Right lung (tissue), 5 donors: ENCODE results near the gene DMXL1. TPM values are rescaled to one million over a fixed set of nuclear protein-coding genes. Genes with fewer than 3 reads are reported as not detected.

Experiments used
- DNase-seq, 2 donors: peaks; one replicate each; pipeline ENCODE4 v3.0.0-alpha.2; 2013
- polyA plus RNA-seq, 5 donors: library from polyadenylated mRNA; unstranded; fragments of 120-200 nt; gene quantifications; one replicate each; pipeline versions ENCODE4 v1.2.1 to v1.2.3, GENCODE V29; 2013; ENCODE audit warnings: inconsistent platforms in 1 of 5, low replicate concordance in 1 of 5; ENCODE audit not compliant: insufficient read length in 5 of 5, insufficient read depth in 1 of 5

The DMXL1 gene
- polyA plus RNA-seq, 5 donors: 33.2 to 44.1 (median 40.8) TPM

DNA sequence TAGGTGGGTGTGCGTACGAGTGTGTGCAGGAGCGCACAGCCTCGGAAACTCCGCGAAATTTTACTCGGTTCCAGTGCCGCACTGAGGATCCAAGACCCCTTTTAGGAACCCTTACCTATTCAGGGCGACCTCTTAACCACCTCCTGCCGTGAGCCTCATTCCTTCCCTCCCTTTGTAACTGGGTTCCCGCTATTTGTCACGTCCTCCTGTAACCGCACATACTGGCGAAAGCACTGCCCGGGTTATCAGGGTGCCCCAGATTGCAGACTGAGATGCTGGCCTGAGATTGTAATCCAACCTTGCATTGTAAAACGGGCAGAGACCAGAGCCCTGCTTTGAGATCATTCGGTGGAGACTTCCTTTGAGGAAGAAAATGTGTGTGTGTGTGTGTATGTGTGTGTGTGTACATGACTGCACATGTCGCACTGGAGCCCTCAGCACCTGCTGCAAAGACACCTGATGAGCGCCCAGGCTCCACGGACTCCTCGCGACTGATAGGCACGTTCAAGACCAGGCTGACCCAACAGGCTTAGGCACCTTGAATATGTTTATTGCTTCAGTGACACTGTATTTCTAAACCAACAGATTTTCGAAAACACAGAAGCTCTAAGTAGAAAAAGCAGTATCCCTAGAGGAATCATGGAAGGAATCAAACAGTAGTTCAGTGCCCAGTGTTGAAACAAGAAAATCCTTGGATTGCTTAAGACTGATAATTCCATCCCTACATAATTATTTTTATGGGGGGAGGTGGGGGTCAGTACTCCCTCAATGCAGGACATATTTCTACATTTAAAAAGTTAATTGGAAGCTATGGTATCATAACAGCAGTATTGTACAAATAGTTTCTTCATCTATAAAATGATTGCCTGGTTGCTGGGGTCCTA, 198.4 kb downstream of the DMXL1 start:
- DNase-seq: peak in 1 of 2 donors; percentile 40

DNA sequence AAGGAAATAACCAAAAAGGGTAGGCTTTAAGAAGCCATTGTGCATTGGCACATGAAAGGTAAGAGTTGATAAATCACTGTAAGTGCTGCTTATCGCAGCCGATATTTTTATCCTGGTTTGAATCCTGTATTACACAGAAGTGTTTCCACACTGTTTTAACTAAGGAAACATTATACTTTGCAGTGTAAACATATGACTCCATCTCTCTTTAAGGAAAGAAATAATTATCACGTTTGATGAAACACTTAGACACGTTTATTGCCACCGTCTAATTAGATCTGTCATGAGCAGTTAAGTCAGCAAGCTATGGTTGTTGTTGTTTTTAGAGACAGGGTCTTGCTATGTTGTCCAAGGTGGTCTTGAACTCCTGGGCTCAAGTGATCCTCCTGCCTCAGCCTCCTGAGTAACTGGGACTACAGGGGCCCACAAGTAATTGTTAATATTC, 199.3 kb downstream of the DMXL1 start:
- no peak for DNase-seq

- no peak for DNase-seq
Observed at GRCh38 chr5:119270960-119271757, 200.3 kb downstream of the DMXL1 start.

DNA sequence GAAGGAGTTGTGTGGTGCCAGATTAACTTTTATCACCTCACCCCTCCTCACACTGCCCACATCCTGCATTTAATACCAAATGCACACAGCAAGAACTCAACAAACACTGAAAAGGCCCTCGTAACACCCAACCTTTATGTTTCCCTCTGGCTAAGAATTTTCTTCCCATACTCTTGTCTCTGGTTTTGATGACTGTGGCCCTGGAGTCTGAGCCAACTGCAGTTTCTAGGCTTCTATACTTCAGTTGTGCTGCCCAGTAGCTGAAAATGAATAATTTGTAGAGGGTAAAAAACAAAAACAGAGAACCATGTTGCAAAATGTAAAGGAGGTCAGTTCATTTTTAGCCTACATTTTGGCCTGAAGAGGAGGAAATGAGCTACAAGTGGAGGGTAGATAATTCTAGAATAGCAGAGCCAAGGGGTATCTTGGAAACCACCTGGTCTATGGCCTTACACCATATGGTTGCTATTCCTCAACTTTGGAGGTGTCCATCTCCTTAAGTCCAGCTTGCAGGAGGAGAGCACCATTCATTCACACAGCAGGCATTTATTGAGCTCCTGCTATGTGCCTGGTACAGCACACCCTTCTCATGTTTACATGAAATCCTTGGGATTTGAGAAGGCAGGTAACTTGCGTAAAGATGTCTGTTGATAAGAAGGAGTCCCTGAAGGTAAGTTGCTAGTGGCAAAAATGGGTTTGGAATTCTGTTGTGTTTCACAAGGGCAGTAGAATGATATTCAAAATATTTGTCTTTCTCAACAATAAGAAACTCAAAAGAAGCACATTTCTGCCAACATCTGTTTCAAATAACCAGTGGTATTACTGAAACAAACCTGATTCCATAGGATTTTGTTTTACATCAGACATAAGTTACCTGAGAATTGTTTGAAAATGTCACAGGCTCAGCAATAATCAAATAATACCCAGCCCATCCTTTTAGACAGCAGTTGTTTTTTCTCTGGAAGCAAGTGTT, 201.2 kb downstream of the DMXL1 start:
- no peak for DNase-seq

GRCh38 chr5:119273391-119273839, 202.5 kb downstream of the DMXL1 start:
- DNase-seq: no peak

- DNase-seq: no peak
Observed at GRCh38 chr5:119274030-119274766, 203.3 kb downstream of the DMXL1 start.

DNA sequence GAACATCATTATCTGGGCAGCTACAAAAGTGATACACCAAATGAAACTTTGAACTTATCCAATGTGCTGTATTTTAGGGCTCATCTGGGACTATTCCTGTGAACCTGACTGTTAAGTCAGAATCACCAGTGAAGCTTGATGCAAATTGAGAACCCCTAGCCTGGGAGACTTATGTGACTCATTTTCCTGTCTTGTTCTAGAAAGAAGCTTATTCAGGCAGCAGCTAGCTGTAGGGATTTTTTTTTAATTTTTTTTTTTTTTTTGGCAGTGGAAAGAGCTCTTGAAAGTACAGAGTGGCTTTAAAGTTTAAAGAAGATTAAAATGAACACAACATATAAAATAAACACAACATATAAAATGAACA, 203.9 kb downstream of the DMXL1 start:
- DNase-seq: no peak

- DNase-seq: no peak
Observed at GRCh38 chr5:119275146-119275545, 204.3 kb downstream of the DMXL1 start.

DNA sequence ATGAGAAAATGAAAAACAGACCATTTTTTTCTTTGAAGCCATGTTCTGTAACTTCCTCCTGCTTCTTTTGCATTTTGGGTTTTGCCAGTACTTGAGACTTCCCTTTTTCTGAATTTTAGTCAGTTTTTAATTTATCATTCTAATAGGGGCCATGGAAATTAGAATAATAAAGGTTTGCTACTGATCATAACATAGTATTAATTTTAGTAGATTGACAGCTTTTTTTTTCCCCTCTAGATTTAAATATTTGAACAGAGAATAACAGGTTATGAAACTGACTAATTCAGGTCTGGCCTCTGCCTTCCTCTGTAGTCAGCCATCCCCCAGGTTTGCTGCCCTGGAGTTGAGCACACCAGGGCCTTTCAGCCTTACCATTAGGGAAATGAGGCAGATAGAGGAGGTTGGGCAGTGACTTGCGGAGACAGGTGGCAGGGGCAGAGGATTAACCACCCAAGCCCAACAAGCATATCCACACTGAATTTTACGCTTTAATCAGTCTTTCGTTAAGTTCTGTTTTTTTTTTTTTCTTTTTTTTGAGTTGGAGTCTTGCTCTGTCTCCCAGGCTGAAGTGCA, 204.8 kb downstream of the DMXL1 start:
- DNase-seq: no peak

- no peak for DNase-seq
Observed at GRCh38 chr5:119276978-119277377, 206.1 kb downstream of the DMXL1 start.

GRCh38 chr5:119279093-119279492, 208.2 kb downstream of the DMXL1 start:
- no peak for DNase-seq

DNA sequence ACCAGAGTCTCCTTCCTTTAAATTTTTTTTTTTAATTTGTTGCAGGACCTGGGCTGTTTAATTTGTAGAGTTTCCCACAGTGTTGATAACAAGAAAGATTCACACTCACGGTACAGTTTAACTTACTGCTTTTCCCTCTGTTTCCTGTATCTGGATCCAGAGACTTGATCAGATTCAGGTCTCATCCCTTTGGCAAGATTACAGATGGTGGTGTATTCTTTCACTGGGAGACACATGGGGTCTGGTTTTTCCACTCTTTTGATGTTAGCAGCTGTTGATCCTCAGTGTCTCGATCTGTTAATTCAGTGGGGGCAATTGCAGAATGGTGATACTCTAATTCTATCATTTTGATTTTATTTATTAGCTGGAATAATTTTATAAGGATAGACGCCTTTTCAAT, 209.5 kb downstream of the DMXL1 start:
- no peak for DNase-seq

GRCh38 chr5:119282628-119283027, 211.7 kb downstream of the DMXL1 start:
- no peak for DNase-seq

DNA sequence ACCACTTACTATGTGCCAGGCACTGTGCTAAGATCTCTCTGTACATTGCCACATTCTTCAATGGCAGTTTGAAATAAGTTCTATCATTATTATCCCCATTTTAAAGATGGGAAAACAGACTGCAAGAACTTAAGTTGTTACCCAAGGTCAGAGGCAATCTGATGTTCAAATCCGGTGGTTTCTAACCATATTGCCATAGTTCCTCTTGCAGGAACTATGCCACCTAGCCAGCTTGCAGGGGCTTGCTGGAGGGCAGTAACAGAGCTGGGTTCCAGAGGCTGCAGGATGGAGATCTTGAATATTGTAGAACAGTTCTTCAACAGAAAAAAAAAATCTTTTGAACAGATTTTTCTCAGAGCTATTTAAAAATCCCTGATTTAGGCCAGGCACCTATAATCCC, 213.1 kb downstream of the DMXL1 start:
- DNase-seq: no peak

GRCh38 chr5:119285070-119285916, 214.4 kb downstream of the DMXL1 start:
- no peak for DNase-seq

DNA sequence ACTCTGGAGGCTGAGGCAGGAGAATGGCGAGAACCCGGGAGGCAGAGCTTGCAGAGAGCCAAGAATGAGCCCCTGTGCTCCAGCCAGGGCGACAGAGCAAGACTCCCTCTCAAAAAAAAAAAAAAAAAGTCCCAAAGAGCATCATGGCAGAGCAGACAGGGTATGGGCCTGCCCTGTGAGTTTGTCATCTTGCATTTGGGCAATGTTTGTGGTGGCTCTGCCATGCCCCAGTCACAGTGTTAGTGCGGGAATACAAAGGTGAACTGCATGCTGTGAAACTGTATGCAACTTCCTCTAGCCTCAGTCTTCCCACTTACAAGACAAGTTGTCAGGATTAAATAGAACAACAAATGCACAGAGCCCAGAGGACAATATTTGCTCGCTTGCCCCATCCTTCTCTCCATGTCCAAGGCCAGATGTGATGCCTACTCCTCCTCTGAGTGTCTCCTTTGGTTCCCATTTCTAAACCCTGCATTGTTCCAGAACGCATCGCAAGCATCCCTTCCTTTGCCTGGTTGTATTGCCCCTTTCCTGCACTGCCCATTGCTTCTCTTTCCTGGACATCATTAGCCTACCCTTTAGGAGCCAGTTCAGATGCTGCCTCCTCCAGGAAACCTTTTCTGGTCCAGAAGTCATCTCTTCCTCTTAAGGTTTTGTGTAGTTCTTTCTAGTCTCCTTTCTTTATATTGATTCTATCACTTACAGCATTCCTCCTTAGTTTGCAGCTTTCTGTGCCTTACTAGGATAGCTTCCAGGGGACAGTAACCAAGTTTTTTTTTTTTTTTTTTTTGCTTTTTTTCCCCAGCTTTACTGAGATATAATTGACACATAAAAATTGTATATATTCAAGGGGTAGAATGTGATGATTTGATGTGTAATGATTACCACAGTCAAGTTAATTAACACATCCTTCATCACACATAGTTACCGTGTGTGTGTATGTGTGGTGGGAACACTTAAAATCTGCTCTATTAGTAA, 215.9 kb downstream of the DMXL1 start:
- DNase-seq: no peak

DNA sequence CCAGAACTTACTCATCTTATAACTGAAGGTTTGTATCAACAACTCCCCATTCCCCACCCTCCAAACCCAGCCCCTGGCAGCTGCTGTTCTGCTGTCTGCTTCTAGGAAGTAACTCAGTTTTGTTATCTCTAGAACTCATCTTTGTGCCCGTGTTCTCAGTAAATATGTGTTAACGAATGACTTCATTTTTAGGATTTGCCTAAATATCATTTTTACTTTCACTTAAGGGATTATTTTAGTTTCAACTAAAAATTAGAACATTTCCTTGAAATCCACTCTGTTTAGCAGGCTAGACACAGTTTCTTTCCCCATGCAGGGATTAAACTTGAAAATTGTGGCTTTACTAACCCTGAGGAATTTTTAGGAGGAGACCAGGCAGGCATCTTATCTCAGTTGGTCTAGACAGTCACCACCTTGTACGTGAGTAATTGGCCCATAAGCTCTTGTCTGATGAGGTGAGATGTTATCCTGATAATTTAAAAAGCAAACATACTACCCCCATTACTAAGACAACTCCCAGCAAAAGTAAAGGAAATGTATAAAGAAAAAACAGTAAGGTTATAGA, 216.7 kb downstream of the DMXL1 start:
- DNase-seq: no peak
